Upper lobe of left lung (tissue), 4 donors: ENCODE results near the gene SRPK2.

Experiments used
- CTCF ChIP-seq, 6 experiments: fragments of 450-650 bp in 4 of 6; fragments of 200-600 bp in 2 of 6; sonication (generic) in 2 of 6; IDR thresholded peaks; one replicate each; pipeline ENCODE4 v1.5.1; 2016 to 2019; ENCODE audit warnings: antibody characterized with exemption in 6 of 6
- EP300 ChIP-seq, 4 donors: sonication (generic); formaldehyde crosslinking; IDR thresholded peaks; one replicate each; pipeline ENCODE4 v1.5.1; 2017; ENCODE audit warnings: antibody characterized with exemption in 4 of 4, control low read depth in 2 of 4
- POLR2AphosphoS5 ChIP-seq, 2 donors: sonication (generic); formaldehyde crosslinking; IDR thresholded peaks; one replicate each; pipeline ENCODE4 v1.5.1; 2017; ENCODE audit warnings: antibody characterized with exemption in 2 of 2

- TF ChIP-seq CTCF (IDR thresholded peaks at IDR 0.05) (peak in 4 of 6 experiments; percentile 18 to 39 (median 22)), POLR2AphosphoS5 (IDR thresholded peaks at IDR 0.05) (no peak), EP300 (IDR thresholded peaks at IDR 0.05) (no peak)
Observed at GRCh38 chr7:105336009-105336408, 52.7 kb downstream of the SRPK2 start.
